ENCODE measurements around the gene CCDC15. TPM values are rescaled to one million over a fixed set of nuclear protein-coding genes. Genes with fewer than 3 reads are reported as not detected.
A peak's percentile ranks its signal among the peaks of the same experiment; 100 is the strongest.

The CCDC15 gene
- total RNA-seq, 1 donor = 9.8 TPM

- no peak for DNase-seq (ENCODE audit: low read depth)
- no peak for TF ChIP-seq CTCF (IDR thresholded peaks at IDR 0.05; ENCODE audit: insufficient read depth, low read length)
- H3K4me3 ChIP-seq (ENCODE audit: low read depth, low read length) = no peak overlapping the region
These were observed 17.8 kb downstream of the CCDC15 start for GRCh38 chr11:124971810-124972209.

DNA sequence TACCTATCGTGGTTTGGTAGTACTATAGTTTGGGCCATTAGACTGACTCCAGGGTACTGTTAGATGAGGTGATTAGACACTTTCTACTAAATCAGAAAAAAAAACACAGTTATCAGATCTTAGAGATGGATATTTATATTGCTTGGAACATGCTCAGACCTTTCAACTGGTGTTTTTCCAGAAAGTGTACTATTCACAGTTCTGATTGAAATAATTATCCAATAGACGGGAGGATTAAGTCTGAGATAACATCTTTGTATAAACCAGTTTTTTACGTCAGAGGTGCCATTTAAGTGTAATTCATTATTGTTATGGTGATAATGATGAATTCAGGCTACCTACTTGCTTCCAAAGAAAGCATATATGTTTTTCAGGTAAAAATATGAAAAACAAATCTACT lies 22.5 kb downstream of the CCDC15 start:
- DNase-seq (ENCODE audit: low read depth) = no peak
- H3K4me3 ChIP-seq (ENCODE audit: low read depth, low read length) = no peak overlapping the region
- TF ChIP-seq CTCF (IDR thresholded peaks at IDR 0.05; ENCODE audit: insufficient read depth, low read length) = no peak

- no peak overlapping the region for H3K4me3 ChIP-seq (ENCODE audit: low read depth, low read length)
- peak; percentile 13 for DNase-seq (ENCODE audit: low read depth)
- no peak for TF ChIP-seq CTCF (IDR thresholded peaks at IDR 0.05; ENCODE audit: insufficient read depth, low read length)
These were observed 23.0 kb downstream of the CCDC15 start for GRCh38 chr11:124977006-124977405.

DNA sequence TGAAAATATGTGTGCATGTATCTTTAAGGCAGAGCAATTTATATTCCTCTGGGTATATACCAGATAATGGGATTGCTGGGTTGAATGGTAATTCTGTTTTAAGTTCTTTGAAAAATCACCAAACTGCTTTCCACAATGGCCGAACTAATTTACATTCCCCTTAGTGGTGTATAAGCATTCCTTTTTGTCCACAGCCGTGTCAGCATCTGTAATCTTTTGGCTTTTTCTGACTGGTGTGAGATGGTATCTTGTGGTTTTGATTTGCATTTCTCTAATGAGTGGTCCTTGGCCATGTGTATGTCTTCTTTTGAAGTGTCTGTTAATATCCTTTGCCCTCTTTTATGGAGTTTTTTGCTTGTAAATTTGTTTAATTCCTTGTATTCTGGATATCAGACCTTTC lies 24.3 kb downstream of the CCDC15 start:
- no peak for TF ChIP-seq CTCF (IDR thresholded peaks at IDR 0.05; ENCODE audit: insufficient read depth, low read length)
- no peak for DNase-seq (ENCODE audit: low read depth)
- no peak overlapping the region for H3K4me3 ChIP-seq (ENCODE audit: low read depth, low read length)

GRCh38 chr11:124982043-124982442 lies 28.0 kb downstream of the CCDC15 start:
- H3K4me3 ChIP-seq (ENCODE audit: low read depth, low read length) = no peak overlapping the region
- DNase-seq (ENCODE audit: low read depth) = no peak
- no peak for TF ChIP-seq CTCF (IDR thresholded peaks at IDR 0.05; ENCODE audit: insufficient read depth, low read length)

DNA sequence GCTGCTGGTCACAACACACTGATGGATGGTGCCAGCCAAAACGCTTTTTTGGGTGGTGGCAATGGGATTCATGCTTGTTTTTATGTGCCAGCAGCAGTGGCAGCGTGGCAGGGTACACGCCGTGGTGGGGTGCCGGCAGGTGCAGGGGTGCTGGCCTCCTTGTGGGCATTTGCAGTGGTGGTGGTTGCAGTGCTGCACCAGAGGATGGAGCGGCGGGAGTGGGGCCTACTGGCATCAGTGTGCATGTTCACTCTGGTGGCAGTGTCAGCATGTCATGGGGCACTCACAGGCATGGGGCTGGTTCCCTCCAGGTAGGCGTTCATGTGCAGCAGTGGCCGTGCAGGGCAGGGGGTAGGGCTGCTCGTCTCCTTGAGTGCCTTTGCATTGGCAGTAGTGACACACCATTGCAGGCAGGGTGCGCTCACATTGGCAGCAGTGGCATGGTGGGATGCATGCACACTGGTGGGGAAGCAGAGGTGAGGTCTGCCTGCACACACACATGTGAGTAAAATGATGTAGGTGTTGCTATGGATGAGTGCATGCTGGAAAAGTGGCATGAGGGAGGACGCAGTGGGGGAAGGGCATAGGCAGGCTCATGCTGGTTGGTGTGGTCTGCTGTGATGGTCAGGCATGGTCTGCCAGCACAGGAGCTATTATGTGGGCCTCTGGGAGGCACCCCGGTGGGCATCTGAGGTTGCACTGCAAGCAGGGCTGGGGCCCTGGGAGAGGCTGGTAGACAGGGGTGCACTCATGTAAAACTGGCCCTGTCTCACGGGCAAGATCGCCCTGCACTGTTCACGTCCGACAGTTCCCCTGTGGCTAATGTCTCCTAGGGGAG lies 29.9 kb downstream of the CCDC15 start:
- TF ChIP-seq CTCF (IDR thresholded peaks at IDR 0.05; ENCODE audit: insufficient read depth, low read length) = no peak
- DNase-seq (ENCODE audit: low read depth) = no peak

GRCh38 chr11:124984512-124984854 lies 30.5 kb downstream of the CCDC15 start:
- no peak for DNase-seq (ENCODE audit: low read depth)
- TF ChIP-seq CTCF (IDR thresholded peaks at IDR 0.05; ENCODE audit: insufficient read depth, low read length) = no peak
- H3K4me3 ChIP-seq (ENCODE audit: low read depth, low read length) = no peak overlapping the region

More for the DNA sequence above, 29.9 kb downstream of the CCDC15 start:
- H3K4me3 ChIP-seq (ENCODE audit: low read depth, low read length) = no peak overlapping the region

All from fibroblast of the aortic adventitia (primary cell).